GM06990 (cell line): ENCODE measurements around the gene WASF2.
"Not testable (repeated sequence)": the region's sequence is repeated elsewhere in the genome, so short reads cannot be mapped to it uniquely, and the experiment has no call there.

Source experiments
- DNase-seq: peaks from one replicate; pipeline ENCODE4 v3.0.0-alpha.2; 2011; ENCODE audit not compliant: insufficient read length; ENCODE audit errors: extremely low read depth
- H3K27me3 ChIP-seq: replicated peaks from 2 replicates; pipeline ENCODE4 v1.6.0; 2011; ENCODE audit warnings: low read length; ENCODE audit not compliant: control insufficient read depth, insufficient read depth
- H3K36me3 ChIP-seq: 2 replicates; pipeline ENCODE4 v1.5.1; 2011; ENCODE audit warnings: low read length; ENCODE audit not compliant: control insufficient read depth, insufficient read depth
- H3K4me3 ChIP-seq: replicated peaks from 2 replicates; pipeline ENCODE4 v1.5.1; 2011; ENCODE audit warnings: low read depth, mild to moderate bottlenecking, control low read depth, low read length
- TF ChIP-seq, protein P1 (sequence below): IDR thresholded peaks from 2 replicates; pipeline ENCODE4 v1.5.1; 2011; ENCODE audit warnings: low read length, control low read depth, mild to moderate bottlenecking, inconsistent platforms; ENCODE audit not compliant: insufficient read depth, poor library complexity, severe bottlenecking

Gene WASF2

DNA sequence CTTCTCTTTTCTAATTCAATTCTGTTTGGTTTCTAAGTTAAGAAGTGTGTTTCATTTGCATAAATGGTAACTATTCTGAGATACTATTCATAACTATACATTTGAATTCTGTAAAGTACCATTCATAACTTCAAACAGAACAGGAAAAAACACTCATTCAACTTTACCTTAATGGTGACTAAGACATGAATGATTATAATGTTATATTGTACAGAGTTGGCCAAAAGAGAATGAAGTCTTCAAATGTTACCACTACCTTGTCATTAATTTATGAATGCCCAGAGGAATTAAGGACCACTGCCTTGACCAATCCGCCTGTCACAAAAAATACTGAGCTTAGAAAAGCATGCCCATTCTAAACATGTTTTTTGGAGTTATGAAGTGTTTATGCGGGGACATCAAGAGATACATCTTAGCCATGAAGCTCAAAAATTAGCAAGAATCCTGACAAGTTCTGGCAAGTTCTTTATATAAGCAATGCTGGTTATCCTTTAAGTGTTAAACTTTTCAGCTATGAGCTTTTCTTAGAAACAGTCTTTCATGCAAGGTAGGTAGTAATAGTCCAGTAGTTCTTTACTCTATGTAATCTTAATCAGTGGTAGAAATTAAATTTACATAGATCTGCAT, 7.9 kb downstream of the WASF2 start:
- TF ChIP-seq, protein P1, sequence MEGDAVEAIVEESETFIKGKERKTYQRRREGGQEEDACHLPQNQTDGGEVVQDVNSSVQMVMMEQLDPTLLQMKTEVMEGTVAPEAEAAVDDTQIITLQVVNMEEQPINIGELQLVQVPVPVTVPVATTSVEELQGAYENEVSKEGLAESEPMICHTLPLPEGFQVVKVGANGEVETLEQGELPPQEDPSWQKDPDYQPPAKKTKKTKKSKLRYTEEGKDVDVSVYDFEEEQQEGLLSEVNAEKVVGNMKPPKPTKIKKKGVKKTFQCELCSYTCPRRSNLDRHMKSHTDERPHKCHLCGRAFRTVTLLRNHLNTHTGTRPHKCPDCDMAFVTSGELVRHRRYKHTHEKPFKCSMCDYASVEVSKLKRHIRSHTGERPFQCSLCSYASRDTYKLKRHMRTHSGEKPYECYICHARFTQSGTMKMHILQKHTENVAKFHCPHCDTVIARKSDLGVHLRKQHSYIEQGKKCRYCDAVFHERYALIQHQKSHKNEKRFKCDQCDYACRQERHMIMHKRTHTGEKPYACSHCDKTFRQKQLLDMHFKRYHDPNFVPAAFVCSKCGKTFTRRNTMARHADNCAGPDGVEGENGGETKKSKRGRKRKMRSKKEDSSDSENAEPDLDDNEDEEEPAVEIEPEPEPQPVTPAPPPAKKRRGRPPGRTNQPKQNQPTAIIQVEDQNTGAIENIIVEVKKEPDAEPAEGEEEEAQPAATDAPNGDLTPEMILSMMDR = no peak
- no peaks in the 10 kb centered on the region for H3K27me3 ChIP-seq
- DNase-seq = peak; percentile 44
- H3K4me3 ChIP-seq = peak overlapping the region; percentile 24; the same call in 1 of the 2 replicates
- H3K36me3 ChIP-seq = no peaks in the 10 kb centered on the region

DNA sequence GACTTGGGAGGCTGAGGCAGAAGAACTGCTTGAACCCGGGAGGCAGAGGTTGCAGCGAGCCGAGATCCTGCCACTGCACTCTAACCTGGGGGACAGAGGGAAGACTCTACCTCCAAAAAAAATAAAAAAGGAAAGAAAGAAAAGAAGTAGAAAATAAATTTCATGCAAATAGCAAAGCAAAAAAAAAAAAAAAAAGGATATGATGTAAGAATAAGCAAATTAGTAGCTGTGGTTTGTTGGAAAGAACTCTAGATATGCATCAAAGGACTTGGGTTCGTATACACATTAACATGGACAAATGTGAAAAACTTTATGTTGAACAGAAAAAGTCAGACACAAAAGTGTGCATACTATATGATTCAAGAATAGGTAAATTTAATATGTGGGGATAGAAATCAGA, 11.9 kb downstream of the WASF2 start:
- DNase-seq = peak; percentile 52
- TF ChIP-seq, protein P1 = no peak
- H3K4me3 ChIP-seq = no peak overlapping the region
- H3K36me3 ChIP-seq = no peaks in the 10 kb centered on the region
- H3K27me3 ChIP-seq = no peaks in the 10 kb centered on the region

- no peak overlapping the region for H3K4me3 ChIP-seq
- no peaks in the 10 kb centered on the region for H3K27me3 ChIP-seq
- no peak for DNase-seq
- H3K36me3 ChIP-seq = peaks cover 2% of the 10 kb centered on the region; the same call in 1 of the 2 replicates
- TF ChIP-seq, protein P1 = no peak
These were observed 13.7 kb downstream of the WASF2 start for GRCh38 chr1:27476237-27476636.

DNA sequence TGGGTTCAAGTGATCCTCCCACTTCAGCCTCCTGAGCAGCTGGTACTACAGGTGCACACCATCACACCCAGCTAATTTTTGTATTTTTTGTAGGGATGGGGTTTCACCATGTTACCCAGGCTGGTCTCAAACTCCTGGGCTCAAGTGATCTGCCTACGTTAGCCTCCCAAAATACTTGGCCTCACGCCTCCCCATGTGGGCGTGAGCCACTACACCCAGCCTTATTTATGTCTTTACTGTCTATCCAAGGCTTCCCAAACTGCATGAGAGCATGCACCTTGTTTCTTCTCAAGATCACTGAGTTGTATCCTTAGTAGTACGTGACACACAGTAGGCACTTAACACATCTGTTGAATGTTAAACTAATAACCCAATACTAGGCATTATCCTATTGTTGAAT, 14.2 kb downstream of the WASF2 start:
- H3K27me3 ChIP-seq = no peaks in the 10 kb centered on the region
- DNase-seq = no peak
- H3K36me3 ChIP-seq = peaks cover 2% of the 10 kb centered on the region; the same call in 1 of the 2 replicates
- no peak overlapping the region for H3K4me3 ChIP-seq
- TF ChIP-seq, protein P1 = no peak

- H3K4me3 ChIP-seq = no peak overlapping the region
- TF ChIP-seq, protein P1 = no peak
- no peaks in the 10 kb centered on the region for H3K27me3 ChIP-seq
- peaks cover 2% of the 10 kb centered on the region; the same call in 1 of the 2 replicates for H3K36me3 ChIP-seq
- no peak for DNase-seq
These were observed 16.2 kb downstream of the WASF2 start for GRCh38 chr1:27473755-27474154.

DNA sequence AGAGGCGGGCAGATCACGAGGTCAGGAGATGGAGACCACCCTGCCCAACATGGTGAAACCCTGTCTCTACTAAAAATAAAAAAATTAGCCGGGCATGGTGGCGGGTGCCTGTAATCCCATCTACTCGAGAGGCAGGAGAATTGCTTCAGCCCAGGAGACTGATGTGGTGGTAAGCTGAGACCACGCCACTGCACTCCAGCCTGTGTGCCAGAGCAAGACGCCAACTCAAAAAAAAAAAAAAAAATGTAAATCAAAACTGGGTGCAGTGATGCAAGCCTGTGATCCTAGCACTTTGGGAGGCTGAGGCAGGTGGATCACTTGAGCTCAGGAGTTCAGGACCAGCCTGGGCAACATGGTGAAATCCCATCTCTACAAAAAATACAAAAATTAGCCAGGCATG, 17.9 kb downstream of the WASF2 start:
- H3K4me3 ChIP-seq, DNase-seq, H3K27me3 ChIP-seq, H3K36me3 ChIP-seq: not testable (repeated sequence)
